Kidney epithelial cell (primary cell): ENCODE measurements around the gene NFKBIB. TPM values are rescaled to one million over a fixed set of nuclear protein-coding genes. Genes with fewer than 3 reads are reported as not detected.

Source experiments
- DNase-seq: peaks from one replicate; pipeline ENCODE4 v3.0.0-alpha.2; 2010; ENCODE audit warnings: low read depth
- H3K27me3 ChIP-seq: 2 replicates; pipeline ENCODE4 v1.6.0; 2011; ENCODE audit warnings: low read length; ENCODE audit not compliant: control insufficient read depth, insufficient read depth
- H3K36me3 ChIP-seq: 2 replicates; pipeline ENCODE4 v1.5.1; 2011; ENCODE audit warnings: low read length; ENCODE audit not compliant: control insufficient read depth, insufficient read depth
- H3K4me3 ChIP-seq: 2 replicates; pipeline ENCODE4 v1.5.1; 2011; ENCODE audit warnings: low read depth, mild to moderate bottlenecking, control low read depth, low read length
- total RNA-seq: library from RNA; depleted of rRNA; stranded (reverse); fragments of >200 nt; gene quantifications from 2 replicates; pipeline ENCODE4 v1.2.3, GENCODE V29; 2015
- TF ChIP-seq, protein P1 (sequence below): IDR thresholded peaks from 2 replicates; pipeline ENCODE4 v1.5.1; 2011; ENCODE audit warnings: mild to moderate bottlenecking, moderate library complexity, low read length, control low read depth, inconsistent platforms; ENCODE audit not compliant: insufficient read depth, poor library complexity, severe bottlenecking

NFKBIB gene
- total RNA-seq, 1 donor from 2014 or later, result 41.7 TPM

DNA sequence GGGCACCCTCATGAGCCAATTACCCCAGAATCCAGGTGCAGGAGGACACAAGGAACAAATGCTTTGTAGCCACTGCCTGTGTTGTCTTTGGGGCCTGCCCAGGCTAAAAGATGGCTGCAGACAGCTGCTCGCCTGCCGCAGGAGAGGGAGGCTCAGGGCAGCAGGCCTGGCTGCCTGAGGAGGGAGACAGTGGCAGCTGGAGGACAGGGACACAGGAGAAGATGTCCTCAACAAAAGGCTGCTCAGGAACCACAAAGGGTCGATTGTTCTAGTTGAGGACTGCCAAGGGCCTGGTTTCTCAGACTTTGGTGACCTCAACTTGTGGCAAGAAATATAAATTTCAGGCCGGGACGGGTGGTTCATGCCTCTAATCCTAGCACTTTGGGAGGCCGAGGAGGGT lies 8.0 kb upstream of the NFKBIB start:
- no peaks in the 10 kb centered on the region for H3K27me3 ChIP-seq
- TF ChIP-seq, protein P1, sequence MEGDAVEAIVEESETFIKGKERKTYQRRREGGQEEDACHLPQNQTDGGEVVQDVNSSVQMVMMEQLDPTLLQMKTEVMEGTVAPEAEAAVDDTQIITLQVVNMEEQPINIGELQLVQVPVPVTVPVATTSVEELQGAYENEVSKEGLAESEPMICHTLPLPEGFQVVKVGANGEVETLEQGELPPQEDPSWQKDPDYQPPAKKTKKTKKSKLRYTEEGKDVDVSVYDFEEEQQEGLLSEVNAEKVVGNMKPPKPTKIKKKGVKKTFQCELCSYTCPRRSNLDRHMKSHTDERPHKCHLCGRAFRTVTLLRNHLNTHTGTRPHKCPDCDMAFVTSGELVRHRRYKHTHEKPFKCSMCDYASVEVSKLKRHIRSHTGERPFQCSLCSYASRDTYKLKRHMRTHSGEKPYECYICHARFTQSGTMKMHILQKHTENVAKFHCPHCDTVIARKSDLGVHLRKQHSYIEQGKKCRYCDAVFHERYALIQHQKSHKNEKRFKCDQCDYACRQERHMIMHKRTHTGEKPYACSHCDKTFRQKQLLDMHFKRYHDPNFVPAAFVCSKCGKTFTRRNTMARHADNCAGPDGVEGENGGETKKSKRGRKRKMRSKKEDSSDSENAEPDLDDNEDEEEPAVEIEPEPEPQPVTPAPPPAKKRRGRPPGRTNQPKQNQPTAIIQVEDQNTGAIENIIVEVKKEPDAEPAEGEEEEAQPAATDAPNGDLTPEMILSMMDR, result no peak
- no peak overlapping the region for H3K4me3 ChIP-seq
- no peak for DNase-seq
- peaks cover 1% of the 10 kb centered on the region for H3K36me3 ChIP-seq

DNA sequence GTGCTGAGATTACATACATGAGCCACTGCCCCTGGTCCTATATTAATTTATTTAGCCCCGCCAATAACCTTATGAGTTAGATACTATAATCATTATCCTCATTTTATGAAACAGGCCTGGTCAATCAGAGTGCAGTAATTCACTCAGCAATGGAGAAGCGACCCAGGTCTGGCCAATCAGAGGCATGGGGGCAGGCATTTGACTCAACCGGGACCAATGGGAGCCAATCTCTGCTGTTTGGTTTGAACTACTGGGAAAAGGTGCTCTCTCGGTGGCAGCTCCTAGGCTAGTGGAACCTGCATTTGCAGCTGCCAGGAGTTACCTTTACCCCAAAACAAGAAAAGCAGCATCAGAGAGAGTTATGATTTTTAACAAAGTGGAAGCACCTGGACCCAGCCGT lies 6.9 kb upstream of the NFKBIB start:
- no peak for DNase-seq
- Histone ChIP-seq H3K27me3 (no peaks in the 10 kb centered on the region), H3K4me3 (no peak overlapping the region), H3K36me3 (peaks cover 1% of the 10 kb centered on the region)
- TF ChIP-seq, protein P1, result no peak

DNA sequence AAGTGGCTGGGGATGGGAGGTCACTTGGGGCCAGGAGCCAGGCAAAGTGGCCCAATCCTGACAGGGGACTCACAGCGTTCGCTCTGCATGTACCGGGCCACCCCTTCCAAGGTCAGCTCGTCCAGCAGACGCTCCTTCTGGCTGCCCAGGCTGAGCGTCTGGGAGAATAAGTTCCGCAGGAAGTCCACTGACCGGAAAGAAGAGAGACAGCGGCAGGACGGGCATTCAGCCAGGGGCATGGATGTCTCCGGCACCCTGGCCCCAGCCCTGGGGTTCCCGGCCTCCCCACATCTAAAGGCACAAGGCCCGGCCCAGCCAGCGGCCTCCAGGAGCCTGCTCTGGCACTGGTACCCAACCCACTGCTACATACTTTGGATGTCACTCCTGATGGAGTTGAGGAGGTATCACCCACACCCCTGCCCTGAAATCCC lies 6.4 kb upstream of the NFKBIB start:
- DNase-seq, result no peak
- H3K4me3 ChIP-seq, result no peak overlapping the region
- TF ChIP-seq, protein P1, result no peak
- no peaks in the 10 kb centered on the region for H3K27me3 ChIP-seq
- no peaks in the 10 kb centered on the region for H3K36me3 ChIP-seq

DNA sequence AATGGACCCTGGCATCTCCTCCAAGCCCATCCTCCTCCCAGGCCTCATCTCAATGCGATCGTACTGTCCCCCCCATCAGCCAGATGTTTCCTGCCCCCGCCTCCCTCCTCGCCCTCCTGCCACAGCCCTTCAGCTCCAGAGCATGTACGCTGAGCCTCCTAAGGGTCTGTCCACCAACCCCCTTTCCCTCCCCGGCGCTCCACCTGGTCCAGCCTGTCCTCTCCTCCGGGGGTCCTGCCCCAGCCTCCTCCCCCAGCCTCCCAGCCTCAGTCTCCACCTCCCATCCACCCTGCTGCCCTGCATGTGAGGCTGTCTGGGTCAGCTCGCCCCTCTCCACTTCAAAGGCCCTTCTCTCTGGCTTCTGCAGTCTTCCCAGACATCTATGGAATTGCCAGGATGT lies 4.8 kb upstream of the NFKBIB start:
- no peak for DNase-seq
- Histone ChIP-seq H3K27me3 (no peaks in the 10 kb centered on the region), H3K36me3 (no peaks in the 10 kb centered on the region), H3K4me3 (no peak overlapping the region)
- TF ChIP-seq, protein P1, result no peak

DNA sequence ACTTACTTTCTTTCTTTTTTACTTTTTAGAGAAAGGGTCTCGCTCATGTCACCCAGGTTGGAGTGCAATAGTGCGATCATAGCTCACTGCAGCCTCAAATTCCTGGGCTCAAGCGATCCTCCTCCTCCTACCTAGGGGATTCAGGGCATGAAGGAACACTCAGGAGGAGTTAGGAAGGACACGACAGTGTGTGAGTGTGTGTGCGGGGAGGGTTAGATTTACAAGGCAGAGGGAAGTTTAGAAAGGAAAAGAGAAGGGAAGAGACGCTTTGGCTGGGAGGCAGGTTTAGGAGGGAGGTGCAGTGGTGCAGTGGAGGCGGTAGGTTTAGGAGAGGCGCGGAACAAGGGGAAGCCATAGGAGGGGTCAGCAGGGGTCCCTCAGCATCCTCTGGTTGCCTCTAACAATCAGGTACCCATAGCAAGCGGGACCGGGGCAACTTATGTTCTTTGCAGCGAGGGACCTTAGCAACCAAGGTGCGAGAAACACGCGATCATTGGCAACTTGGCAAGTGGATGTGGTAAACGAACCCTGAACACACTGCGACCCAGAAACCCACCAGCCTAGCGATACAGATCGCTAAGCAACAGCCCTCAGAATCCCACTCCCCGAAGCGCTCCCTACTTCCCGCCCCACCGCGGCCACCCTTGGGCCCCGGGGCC lies 852 bp upstream of the NFKBIB start:
- no peak for DNase-seq
- no peaks in the 10 kb centered on the region for H3K27me3 ChIP-seq
- no peaks in the 10 kb centered on the region for H3K36me3 ChIP-seq
- H3K4me3 ChIP-seq, result peak overlapping the region; percentile 74
- TF ChIP-seq, protein P1, result no peak

DNA sequence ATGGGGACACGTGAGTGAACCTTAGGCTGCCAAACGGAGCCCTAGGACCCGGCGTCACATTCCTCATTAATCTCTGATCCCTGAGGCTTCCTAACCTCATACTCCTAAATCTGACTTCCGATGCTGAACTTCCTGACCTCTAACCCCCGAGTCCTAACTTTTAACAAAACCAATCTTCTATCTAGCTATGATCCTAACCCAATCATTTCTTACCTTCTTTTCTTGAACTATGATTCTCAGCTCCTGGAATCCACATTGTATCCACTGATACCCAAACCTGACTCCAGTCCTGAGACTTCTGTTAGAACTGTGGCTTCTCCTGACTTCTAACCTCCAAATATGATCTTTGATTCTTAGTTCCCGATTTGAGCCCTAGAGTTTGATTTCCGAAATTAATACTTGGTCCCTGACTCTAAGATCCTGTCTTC lies 447 bp downstream of the NFKBIB start:
- H3K4me3 ChIP-seq, result peak overlapping the region; percentile 96
- no peaks in the 10 kb centered on the region for H3K36me3 ChIP-seq
- TF ChIP-seq, protein P1, result no peak
- no peaks in the 10 kb centered on the region for H3K27me3 ChIP-seq
- DNase-seq, result no peak
